Liver (tissue), 9 donors: ENCODE results near the gene DSG2. TPM values are rescaled to one million over a fixed set of nuclear protein-coding genes. Genes with fewer than 3 reads are reported as not detected.

Experiments used
- DNase-seq: peaks from one replicate; pipeline ENCODE4 v3.0.0-alpha.2; 2017; ENCODE audit warnings: low spot score
- H3K27ac ChIP-seq, 2 donors: one replicate each; pipeline ENCODE4 v1.7.0; 2013; ENCODE audit warnings: inconsistent platforms in 2 of 2, low read length in 2 of 2, control low read depth in 1 of 2, low read depth in 1 of 2, mild to moderate bottlenecking in 1 of 2
- H3K27me3 ChIP-seq, 4 donors: one replicate each; pipeline versions ENCODE4 v1.6.1 to v1.7.0; 2013; ENCODE audit warnings: low read length in 3 of 4, inconsistent platforms in 1 of 4, mild to moderate bottlenecking in 1 of 4, moderate library complexity in 1 of 4; ENCODE audit not compliant: control insufficient read depth in 4 of 4, insufficient read depth in 4 of 4
- H3K36me3 ChIP-seq, 4 donors: one replicate each; pipeline versions ENCODE4 v1.6.1 to v1.7.0; 2013; ENCODE audit warnings: low read length in 3 of 4, mild to moderate bottlenecking in 3 of 4, low read depth in 1 of 4, moderate library complexity in 1 of 4; ENCODE audit not compliant: control insufficient read depth in 4 of 4, insufficient read depth in 3 of 4
- H3K4me1 ChIP-seq, 4 donors: one replicate each; pipeline versions ENCODE4 v1.6.1 to v1.7.0; 2013; ENCODE audit warnings: low read length in 3 of 4, mild to moderate bottlenecking in 3 of 4, moderate library complexity in 1 of 4; ENCODE audit not compliant: control insufficient read depth in 4 of 4, insufficient read depth in 4 of 4
- H3K4me3 ChIP-seq, 3 donors: one replicate each; pipeline versions ENCODE4 v1.6.1 to v1.7.0; 2013; ENCODE audit warnings: low read length in 3 of 3, control low read depth in 1 of 3, low read depth in 1 of 3, mild to moderate bottlenecking in 1 of 3
- H3K9ac ChIP-seq, 2 donors: one replicate each; pipeline ENCODE4 v1.7.0; 2013; ENCODE audit warnings: low read length in 2 of 2, mild to moderate bottlenecking in 2 of 2, moderate library complexity in 2 of 2, control low read depth in 1 of 2, low read depth in 1 of 2
- H3K9me3 ChIP-seq, 4 donors: one replicate each; pipeline versions ENCODE4 v1.6.1 to v1.7.0; 2013; ENCODE audit warnings: low read length in 3 of 4; ENCODE audit not compliant: control insufficient read depth in 4 of 4
- EGR1 ChIP-seq, 2 donors: IDR thresholded peaks; 2 replicates each; pipeline ENCODE4 v1.6.1; 2016 to 2018; ENCODE audit warnings: antibody characterized with exemption in 2 of 2, low read depth in 2 of 2
- HNF4A ChIP-seq, 2 donors: conservative IDR thresholded peaks; 2 replicates each; pipeline ENCODE4 v1.6.1; 2016; ENCODE audit warnings: antibody characterized with exemption in 2 of 2, mild to moderate bottlenecking in 2 of 2
- RAD21 ChIP-seq, 2 donors: IDR thresholded peaks; 2 replicates each; pipeline ENCODE4 v1.6.1; 2016; ENCODE audit warnings: antibody characterized with exemption in 2 of 2, mild to moderate bottlenecking in 2 of 2
- RXRA ChIP-seq, 2 donors: IDR thresholded peaks; 2 replicates each; pipeline ENCODE4 v1.6.1; 2017 to 2018; ENCODE audit warnings: antibody characterized with exemption in 2 of 2, mild to moderate bottlenecking in 1 of 2
- SP1 ChIP-seq: IDR thresholded peaks from 2 replicates; pipeline ENCODE4 v1.6.1; 2018; ENCODE audit warnings: antibody characterized with exemption, mild to moderate bottlenecking
- WGBS: extraction: QIAGEN DNeasy Blood & Tissue Kit; methylation state at CpG from one replicate; pipeline ENCODE4 v1.1.7; 2013; 5-methylcytosine and 5-hydroxymethylcytosine counted together
- polyA plus RNA-seq, 2 donors: library from polyadenylated mRNA; stranded (reverse) in 1 of 2; unstranded in 1 of 2; fragments of 200-250 nt in 1 of 2; fragments of >200 nt in 1 of 2; fragmentation: Nextera tagmentation in 1 of 2; extraction: Ambion mirVana in 1 of 2; gene quantifications; one replicate each; pipeline versions ENCODE4 v1.2.1 to v1.2.3, GENCODE V29; 2013 to 2015
- total RNA-seq, 2 donors: library from RNA; depleted of rRNA; stranded (reverse); fragments of >200 nt; gene quantifications; one replicate each; pipeline ENCODE4 v1.2.3, GENCODE V29; 2014
- TF ChIP-seq, protein P1 (sequence below): fragments of 150-350 bp; IDR thresholded peaks from 2 replicates; pipeline ENCODE4 v1.5.1; 2017; ENCODE audit warnings: improper control_type of control experiment, low read depth, low read length; ENCODE audit not compliant: missing input control
- TF ChIP-seq, protein P2 (sequence below): IDR thresholded peaks from 2 replicates; pipeline ENCODE4 v1.6.1; 2016; ENCODE audit warnings: antibody characterized with exemption, mild to moderate bottlenecking
- donor health status: healthy.
- donor health status: healthy.
- donor health status: healthy.
- donor health status: healthy.
- donor health status: healthy.

The DSG2 gene
- total and polyA plus RNA-seq, 4 donors = 5.4 to 13.9 (median 9.6) TPM

DNA sequence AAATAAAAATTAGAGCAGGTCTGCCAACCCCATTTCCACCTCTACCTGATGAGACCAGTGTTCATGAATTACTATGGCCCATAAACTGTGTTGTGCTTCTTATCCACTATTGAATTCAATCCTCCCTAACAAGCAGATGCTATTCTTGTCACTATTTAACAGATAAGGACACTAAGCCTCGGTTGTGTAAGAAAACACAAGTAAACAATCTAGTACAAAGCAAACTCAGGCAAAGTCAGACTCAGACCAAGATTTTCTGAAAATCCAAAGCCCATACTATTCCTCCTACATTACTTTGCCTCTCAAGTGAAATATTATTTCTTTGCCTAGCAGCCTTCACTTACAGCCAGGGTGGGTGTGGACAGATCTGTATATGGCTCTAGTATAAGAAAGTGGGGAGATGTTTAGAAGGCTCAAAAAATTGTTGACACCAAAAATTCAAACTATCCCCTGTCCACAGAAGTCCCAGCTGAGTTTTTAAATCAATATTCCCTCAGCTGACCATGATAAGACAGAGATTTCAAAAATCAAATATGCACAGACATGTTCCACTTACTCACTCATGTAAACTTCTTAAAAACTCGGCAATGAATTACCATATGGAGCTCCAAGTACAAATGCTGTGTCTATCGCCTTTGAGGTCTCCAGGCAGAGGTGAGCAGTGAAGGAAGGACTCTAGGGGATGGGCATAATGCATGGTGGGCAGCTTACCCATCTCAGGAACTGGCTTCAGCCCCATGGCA, 77.7 kb downstream of the DSG2 start:
- H3K9me3 ChIP-seq = no peaks in the 10 kb centered on the region
- peak overlapping the region in 2 of 3 donors; percentile 3 to 48 for H3K4me3 ChIP-seq
- TF ChIP-seq SP1 = peak; percentile 50
- peak; percentile 26 to 33 for TF ChIP-seq RXRA (IDR thresholded peaks at IDR 0.05)
- peak in 1 of 2 donors; percentile 15 for TF ChIP-seq RAD21 (IDR thresholded peaks at IDR 0.05)
- TF ChIP-seq EGR1 (IDR thresholded peaks at IDR 0.05; ENCODE audit: low read depth in 2 of 2) = no peak
- peak in 1 of 2 donors; percentile 42 for TF ChIP-seq HNF4A (conservative IDR thresholded peaks at IDR 0.05)
- TF ChIP-seq, protein P1, sequence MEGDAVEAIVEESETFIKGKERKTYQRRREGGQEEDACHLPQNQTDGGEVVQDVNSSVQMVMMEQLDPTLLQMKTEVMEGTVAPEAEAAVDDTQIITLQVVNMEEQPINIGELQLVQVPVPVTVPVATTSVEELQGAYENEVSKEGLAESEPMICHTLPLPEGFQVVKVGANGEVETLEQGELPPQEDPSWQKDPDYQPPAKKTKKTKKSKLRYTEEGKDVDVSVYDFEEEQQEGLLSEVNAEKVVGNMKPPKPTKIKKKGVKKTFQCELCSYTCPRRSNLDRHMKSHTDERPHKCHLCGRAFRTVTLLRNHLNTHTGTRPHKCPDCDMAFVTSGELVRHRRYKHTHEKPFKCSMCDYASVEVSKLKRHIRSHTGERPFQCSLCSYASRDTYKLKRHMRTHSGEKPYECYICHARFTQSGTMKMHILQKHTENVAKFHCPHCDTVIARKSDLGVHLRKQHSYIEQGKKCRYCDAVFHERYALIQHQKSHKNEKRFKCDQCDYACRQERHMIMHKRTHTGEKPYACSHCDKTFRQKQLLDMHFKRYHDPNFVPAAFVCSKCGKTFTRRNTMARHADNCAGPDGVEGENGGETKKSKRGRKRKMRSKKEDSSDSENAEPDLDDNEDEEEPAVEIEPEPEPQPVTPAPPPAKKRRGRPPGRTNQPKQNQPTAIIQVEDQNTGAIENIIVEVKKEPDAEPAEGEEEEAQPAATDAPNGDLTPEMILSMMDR = no peak
- H3K27ac ChIP-seq = peak overlapping the region; percentile 49 to 75
- WGBS = 29% methylated on average over 3 of the region's 3 CpGs
- H3K27me3 ChIP-seq = no peaks in the 10 kb centered on the region
- H3K36me3 ChIP-seq = no peaks in the 10 kb centered on the region
- peaks cover 5 to 55% (median 42%) of the 10 kb centered on the region in 4 donors for H3K4me1 ChIP-seq
- no peak for DNase-seq
- H3K9ac ChIP-seq = peak overlapping the region in 1 of 2 donors; percentile 7

DNA sequence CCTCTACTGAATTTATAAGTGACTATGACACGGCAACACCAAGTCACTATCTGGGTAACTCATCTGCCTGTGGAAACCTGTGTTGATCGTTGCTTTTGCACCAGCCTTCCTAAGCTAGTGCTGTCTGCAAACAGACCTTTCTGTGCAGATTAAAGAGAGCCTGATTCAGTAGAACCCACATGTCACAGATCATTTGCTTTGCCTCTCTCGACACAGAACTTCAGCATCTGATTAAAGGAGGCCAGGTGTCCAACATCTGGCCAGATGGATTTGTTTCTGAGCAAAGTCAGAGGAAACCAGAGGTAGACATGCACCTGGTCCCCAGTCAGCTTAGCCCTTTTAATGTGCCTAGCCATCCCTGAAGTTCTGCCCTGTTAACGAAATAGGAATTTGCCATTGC, 78.7 kb downstream of the DSG2 start:
- H3K9me3 ChIP-seq = no peaks in the 10 kb centered on the region
- H3K27me3 ChIP-seq = no peaks in the 10 kb centered on the region
- no peak overlapping the region for H3K4me3 ChIP-seq
- H3K36me3 ChIP-seq = no peaks in the 10 kb centered on the region
- TF ChIP-seq, protein P2, sequence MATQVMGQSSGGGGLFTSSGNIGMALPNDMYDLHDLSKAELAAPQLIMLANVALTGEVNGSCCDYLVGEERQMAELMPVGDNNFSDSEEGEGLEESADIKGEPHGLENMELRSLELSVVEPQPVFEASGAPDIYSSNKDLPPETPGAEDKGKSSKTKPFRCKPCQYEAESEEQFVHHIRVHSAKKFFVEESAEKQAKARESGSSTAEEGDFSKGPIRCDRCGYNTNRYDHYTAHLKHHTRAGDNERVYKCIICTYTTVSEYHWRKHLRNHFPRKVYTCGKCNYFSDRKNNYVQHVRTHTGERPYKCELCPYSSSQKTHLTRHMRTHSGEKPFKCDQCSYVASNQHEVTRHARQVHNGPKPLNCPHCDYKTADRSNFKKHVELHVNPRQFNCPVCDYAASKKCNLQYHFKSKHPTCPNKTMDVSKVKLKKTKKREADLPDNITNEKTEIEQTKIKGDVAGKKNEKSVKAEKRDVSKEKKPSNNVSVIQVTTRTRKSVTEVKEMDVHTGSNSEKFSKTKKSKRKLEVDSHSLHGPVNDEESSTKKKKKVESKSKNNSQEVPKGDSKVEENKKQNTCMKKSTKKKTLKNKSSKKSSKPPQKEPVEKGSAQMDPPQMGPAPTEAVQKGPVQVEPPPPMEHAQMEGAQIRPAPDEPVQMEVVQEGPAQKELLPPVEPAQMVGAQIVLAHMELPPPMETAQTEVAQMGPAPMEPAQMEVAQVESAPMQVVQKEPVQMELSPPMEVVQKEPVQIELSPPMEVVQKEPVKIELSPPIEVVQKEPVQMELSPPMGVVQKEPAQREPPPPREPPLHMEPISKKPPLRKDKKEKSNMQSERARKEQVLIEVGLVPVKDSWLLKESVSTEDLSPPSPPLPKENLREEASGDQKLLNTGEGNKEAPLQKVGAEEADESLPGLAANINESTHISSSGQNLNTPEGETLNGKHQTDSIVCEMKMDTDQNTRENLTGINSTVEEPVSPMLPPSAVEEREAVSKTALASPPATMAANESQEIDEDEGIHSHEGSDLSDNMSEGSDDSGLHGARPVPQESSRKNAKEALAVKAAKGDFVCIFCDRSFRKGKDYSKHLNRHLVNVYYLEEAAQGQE = no peak
- H3K4me1 ChIP-seq = peaks cover 5 to 65% (median 49%) of the 10 kb centered on the region in 4 donors
- no peak for DNase-seq
- H3K27ac ChIP-seq = no peak overlapping the region
- WGBS = 42% methylated on average over 4 of the region's 4 CpGs
- H3K9ac ChIP-seq = no peak overlapping the region

DNA sequence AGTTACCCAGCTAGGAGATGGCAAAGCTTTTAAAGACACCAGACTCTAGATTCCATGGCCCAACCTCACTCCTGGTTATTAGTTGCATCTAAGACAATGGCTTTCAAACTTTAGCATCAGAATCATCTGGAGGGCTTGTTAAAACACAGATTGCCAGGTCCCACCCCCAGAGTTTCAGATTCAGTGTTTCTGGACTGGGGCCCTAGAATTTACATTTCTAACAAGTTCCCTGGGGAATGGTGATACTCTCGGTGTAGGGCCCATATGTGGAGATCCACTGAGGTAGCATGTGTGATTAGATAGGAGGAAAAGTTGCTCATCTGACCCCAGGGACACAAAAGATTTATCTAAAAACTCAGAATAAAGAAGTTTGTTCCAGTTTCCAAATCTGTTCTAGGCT, 79.2 kb downstream of the DSG2 start:
- no peaks in the 10 kb centered on the region for H3K36me3 ChIP-seq
- no peaks in the 10 kb centered on the region for H3K27me3 ChIP-seq
- no peak for TF ChIP-seq EGR1 (IDR thresholded peaks at IDR 0.05; ENCODE audit: low read depth in 2 of 2)
- no peak overlapping the region for H3K27ac ChIP-seq
- H3K4me1 ChIP-seq = peaks cover 5 to 71% (median 52%) of the 10 kb centered on the region in 4 donors
- no peak overlapping the region for H3K9ac ChIP-seq
- no peak overlapping the region for H3K4me3 ChIP-seq
- no peak for DNase-seq
- WGBS = 81% methylated on average over 1 of the region's 1 CpG
- H3K9me3 ChIP-seq = no peaks in the 10 kb centered on the region
